Activated naive CD4-positive, alpha-beta T cell treated with anti-CD3 and anti-CD28 coated beads, Interleukin-2, amount 50 U/mL, for 72 hours (primary cell): ENCODE results near the gene WDR82. TPM values are rescaled to one million over a fixed set of nuclear protein-coding genes. Genes with fewer than 3 reads are reported as not detected.

Experiments
- ATAC-seq, 2 donors: fragments of 150-1000 bp; cut with Tn5 transposase; 2 replicates each; pipeline ENCODE4 v1.10.0; 2021; ENCODE audit warnings: mild to moderate bottlenecking in 2 of 2, moderate library complexity in 2 of 2
- DNase-seq, 2 donors: peaks; one replicate each; pipeline ENCODE4 v3.0.0; 2021 to 2022; ENCODE audit warnings: low spot score in 2 of 2
- H3K27ac Mint-ChIP-seq, 2 donors: one replicate each; pipeline ENCODE4 v1.8.0; 2022; ENCODE audit warnings: mild to moderate bottlenecking in 2 of 2, mixed read lengths in 2 of 2
- H3K36me3 Mint-ChIP-seq, 2 donors: one replicate each; pipeline ENCODE4 v1.8.0; 2022; ENCODE audit warnings: mixed read lengths in 2 of 2
- H3K9me3 Mint-ChIP-seq, 2 donors: one replicate each; pipeline ENCODE4 v1.8.0; 2022; ENCODE audit warnings: mixed read lengths in 2 of 2
- total RNA-seq, 2 donors: library from RNA; stranded (reverse); gene quantifications; one replicate each; pipeline ENCODE4 v1.2.3, GENCODE V29; 2022

WDR82 gene
- total RNA-seq, 2 donors from 2014 or later = 96.6 to 129 TPM

GRCh38 chr3:52253314-52254304 lies 24.8 kb downstream of the WDR82 start:
- peak overlapping the region; percentile 91 to 99 for H3K27ac Mint-ChIP-seq
- H3K9me3 Mint-ChIP-seq = no peaks in the 10 kb centered on the region
- H3K36me3 Mint-ChIP-seq = peaks cover 22 to 59% of the 10 kb centered on the region in 2 donors
- peak; percentile 90 to 94 for ATAC-seq
- peak; percentile 69 to 87 for DNase-seq

DNA sequence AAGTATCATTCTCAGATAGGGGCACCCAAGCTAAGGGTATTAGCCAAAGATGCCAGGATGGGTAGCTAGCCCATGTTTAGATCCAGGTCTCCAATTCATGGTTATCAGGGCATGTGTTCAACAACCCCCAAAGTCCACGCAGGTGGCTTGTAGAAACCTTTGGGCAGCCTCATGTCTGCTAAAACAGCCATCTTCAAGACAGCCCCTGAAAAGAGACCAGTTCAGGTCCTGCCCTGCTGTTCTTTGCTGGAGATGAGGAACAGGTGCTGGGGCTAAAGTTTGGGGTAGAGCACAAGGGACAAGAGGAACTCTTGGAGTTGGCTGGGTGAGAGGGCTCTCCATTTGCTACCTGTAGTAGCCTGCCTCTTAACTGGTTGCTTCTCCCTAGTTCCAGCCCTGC lies 28.3 kb downstream of the WDR82 start:
- DNase-seq = no peak
- Mint-ChIP-seq H3K36me3 (peaks cover 15 to 51% of the 10 kb centered on the region in 2 donors), H3K27ac (peak overlapping the region; percentile 76 to 86), H3K9me3 (no peaks in the 10 kb centered on the region)
- ATAC-seq = no peak

GRCh38 chr3:52249683-52250082 lies 28.8 kb downstream of the WDR82 start:
- ATAC-seq (no peak), DNase-seq (no peak)
- Mint-ChIP-seq H3K36me3 (peaks cover 15 to 49% of the 10 kb centered on the region in 2 donors), H3K27ac (peak overlapping the region; percentile 76 to 86), H3K9me3 (no peaks in the 10 kb centered on the region)

- H3K36me3 Mint-ChIP-seq = peaks cover 15 to 53% of the 10 kb centered on the region in 2 donors
- peak overlapping the region; percentile 76 to 86 for H3K27ac Mint-ChIP-seq
- no peak for ATAC-seq
- no peaks in the 10 kb centered on the region for H3K9me3 Mint-ChIP-seq
- DNase-seq = no peak
Observed at GRCh38 chr3:52248816-52249547, 29.5 kb downstream of the WDR82 start.

DNA sequence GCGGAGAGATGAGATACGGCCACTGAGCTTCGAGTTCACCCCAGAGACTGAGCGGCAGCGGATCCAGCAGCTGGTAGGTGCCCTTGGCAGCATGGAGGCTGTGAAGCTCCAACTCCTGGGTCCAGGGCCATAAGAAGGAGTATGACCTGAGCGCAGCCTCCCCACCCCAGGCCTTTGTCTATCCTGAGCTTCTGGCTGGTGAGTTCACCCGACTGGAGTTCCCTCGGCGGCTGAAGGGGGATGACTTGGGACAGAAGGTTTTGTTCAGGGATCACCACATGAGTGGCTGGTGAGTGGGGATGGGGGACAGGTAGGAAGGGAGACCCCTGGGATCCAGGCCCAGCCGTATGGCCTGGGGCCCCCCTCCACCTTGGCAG lies 30.3 kb downstream of the WDR82 start:
- DNase-seq (no peak), ATAC-seq (no peak)
- Mint-ChIP-seq H3K9me3 (no peaks in the 10 kb centered on the region), H3K36me3 (peaks cover 13 to 53% of the 10 kb centered on the region in 2 donors), H3K27ac (peak overlapping the region; percentile 76 to 86)

DNA sequence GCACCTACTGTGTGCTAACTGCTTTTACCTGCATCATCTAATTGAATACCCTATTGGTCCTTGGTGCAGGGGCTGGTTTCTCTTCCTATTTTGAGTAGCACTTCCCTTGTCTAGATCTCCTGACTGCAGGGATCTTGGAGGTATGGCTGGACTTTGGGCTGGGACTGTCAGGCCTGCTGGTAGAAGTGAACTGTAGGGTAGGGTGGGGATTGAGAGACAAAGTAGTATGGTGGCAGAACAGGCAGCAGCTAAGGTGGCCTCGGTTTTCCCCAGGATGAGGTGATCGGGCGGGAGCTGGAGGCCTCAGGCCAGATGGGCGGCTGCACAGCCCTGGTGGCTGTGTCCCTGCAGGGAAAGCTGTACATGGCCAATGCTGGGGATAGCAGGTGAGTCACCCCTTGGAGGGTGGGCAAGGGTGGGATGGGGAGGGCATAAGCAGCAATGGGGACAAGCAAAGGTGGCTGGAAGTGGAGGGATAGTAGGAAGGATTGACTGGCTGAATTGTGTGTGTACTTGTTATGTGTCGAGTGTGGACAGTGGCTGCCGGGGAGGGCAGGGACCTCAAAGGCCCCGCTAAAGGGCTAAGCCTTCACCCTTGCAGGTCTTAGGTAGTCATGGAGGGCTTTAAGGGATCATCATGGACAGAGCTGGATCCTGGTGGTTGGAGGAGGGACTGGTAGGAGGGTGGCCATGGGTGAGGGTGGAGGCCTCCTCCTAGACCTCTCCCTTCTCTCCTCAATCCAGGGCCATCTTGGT lies 30.9 kb downstream of the WDR82 start:
- DNase-seq (no peak), ATAC-seq (no peak)
- H3K9me3 Mint-ChIP-seq = no peaks in the 10 kb centered on the region
- H3K36me3 Mint-ChIP-seq = peaks cover 10 to 50% of the 10 kb centered on the region in 2 donors
- peak overlapping the region; percentile 86 to 97 for H3K27ac Mint-ChIP-seq

DNA sequence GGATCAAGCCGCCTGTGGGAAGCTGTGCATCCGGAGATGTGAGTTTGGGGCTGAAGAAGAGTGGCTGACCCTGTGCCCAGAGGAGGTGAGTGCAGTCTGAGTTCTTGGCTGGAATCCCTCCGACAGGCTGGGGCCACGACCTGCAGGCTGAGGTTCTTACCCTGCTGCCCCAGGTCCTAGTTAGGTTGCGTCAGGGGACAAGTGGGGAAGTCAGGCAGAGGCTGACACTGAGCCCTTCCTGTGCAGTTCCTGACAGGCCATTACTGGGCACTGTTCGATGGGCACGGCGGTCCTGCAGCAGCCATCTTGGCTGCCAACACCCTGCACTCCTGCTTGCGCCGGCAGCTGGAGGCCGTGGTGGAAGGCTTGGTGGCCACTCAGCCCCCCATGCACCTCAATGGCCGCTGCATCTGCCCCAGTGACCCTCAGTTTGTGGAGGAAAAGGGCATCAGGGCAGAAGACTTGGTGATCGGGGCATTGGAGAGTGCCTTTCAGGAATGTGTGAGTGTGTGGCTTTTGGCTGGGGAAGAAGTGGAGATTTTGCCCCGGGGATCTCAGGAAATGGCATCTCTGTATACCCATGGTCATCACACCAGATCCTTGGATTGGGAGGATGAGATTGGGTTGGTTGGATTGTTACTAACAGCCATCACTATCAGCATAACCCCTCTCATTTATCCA lies 31.6 kb downstream of the WDR82 start:
- ATAC-seq (peak in 1 of 2 donors; percentile 6), DNase-seq (no peak)
- Mint-ChIP-seq H3K27ac (peak overlapping the region; percentile 86 to 97), H3K36me3 (peaks cover 10 to 47% of the 10 kb centered on the region in 2 donors), H3K9me3 (no peaks in the 10 kb centered on the region)

DNA sequence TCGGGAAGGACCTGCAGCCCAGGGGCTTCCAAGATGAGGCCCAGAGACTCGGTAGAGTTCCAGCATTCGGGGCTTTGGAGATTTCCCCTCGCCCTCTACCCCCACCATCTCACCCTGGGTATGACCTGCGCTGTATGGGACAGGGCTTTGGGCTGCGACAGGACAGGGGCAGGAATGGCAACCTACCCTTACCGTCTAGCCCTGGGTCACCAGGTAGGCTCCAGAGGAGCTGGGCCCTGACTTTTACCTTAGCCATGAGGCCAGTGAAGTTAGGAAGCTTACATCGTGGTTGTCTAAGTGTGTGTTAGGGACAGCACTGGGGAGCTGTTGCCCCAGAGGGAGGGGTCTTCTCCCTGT lies 32.2 kb downstream of the WDR82 start:
- peak; percentile 4 to 14 for ATAC-seq
- no peaks in the 10 kb centered on the region for H3K9me3 Mint-ChIP-seq
- no peak for DNase-seq
- H3K36me3 Mint-ChIP-seq = peaks cover 10 to 48% of the 10 kb centered on the region in 2 donors
- peak overlapping the region; percentile 86 to 97 for H3K27ac Mint-ChIP-seq

- peaks cover 10 to 53% of the 10 kb centered on the region in 2 donors for H3K36me3 Mint-ChIP-seq
Observed at GRCh38 chr3:52245322-52246263, 32.9 kb downstream of the WDR82 start, which contains the start of gene PPM1M. Gene PPM1M (plus strand): TSS chr3:52245759. CDS start chr3:52245825, 66 bp downstream.

DNA sequence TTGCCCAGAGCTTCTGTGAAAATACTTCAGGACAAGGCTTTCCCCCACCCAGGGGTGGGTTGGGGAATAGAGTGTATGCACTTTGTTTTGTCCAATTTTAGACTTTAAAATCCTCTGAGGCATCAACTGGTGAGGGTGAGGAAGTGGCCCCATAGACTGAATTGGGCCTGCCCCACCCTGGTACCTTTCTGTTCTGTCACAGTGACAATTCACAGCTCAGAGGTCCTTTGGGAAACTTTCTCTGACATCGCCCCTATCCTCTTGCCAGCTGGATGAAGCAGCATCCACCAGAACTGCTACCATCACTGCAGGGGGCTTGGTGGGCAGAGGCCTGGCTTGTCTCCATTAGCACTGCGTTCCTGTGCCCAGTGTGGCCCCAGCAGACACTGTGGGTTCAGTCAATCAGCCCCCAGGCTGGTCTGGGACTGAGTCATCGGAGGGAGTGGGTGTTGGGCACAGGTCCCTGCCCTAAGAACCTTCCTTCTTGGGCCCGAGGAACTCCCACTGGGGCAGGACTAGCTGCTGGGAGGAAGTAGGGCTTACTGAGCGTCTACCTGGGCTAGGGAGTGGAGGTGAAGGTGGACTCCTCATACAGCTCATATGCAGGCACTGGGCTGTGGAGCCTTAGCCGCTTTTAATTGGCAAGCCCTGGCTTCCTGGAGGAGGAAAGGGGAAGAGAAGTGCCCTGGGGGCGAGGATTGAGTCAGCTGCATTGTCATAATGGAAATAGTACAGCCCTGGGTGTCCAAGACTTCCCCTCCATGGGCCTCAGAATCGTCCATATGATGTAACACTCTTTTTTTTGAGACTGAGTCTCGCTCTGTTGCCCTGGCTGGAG lies 34.4 kb downstream of the WDR82 start:
- Mint-ChIP-seq H3K9me3 (no peaks in the 10 kb centered on the region), H3K36me3 (peaks cover 18 to 67% of the 10 kb centered on the region in 2 donors), H3K27ac (peak overlapping the region; percentile 86 to 88)
- ATAC-seq (peak; percentile 29 to 55), DNase-seq (no peak)

More at GRCh38 chr3:52245322-52246263, 32.9 kb downstream of the WDR82 start, which contains the start of gene PPM1M:
- Mint-ChIP-seq H3K27ac (peak within 1 kb of the TSS; percentile 88 to 97), H3K9me3 (no peaks in the 10 kb centered on the region)
- ATAC-seq (peak; percentile 32 to 37), DNase-seq (peak in 1 of 2 donors; percentile 53)

- H3K9me3 Mint-ChIP-seq = no peaks in the 10 kb centered on the region
- DNase-seq (no peak), ATAC-seq (no peak)
- H3K27ac Mint-ChIP-seq = peak overlapping the region; percentile 38 to 50
- H3K36me3 Mint-ChIP-seq = peaks cover 22 to 52% of the 10 kb centered on the region in 2 donors
Observed at GRCh38 chr3:52242039-52242438, 36.4 kb downstream of the WDR82 start.

DNA sequence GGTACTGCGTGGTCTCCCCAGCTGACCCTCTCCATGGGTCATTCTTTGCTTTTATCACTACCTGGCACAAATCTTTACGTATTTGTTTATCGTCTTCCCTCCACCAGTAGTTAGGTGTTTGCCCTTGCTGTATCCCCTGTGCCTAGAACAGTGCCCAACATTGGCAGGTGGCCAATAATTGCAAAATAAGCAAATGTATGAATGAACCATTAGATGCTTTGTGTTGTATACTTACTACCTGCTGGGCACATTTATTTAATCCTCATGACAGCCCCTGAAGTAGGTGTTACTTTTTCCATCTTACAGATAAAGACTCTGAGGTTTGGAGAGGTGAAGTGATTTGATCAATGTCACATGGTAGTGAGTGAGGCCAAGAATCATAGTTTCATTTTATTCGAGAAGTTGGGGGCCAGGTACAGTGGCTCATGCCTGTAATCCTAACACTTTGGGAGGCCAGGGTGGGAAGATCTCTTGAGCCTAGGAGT lies 37.5 kb downstream of the WDR82 start:
- H3K36me3 Mint-ChIP-seq = peaks cover 14 to 48% of the 10 kb centered on the region in 2 donors
- ATAC-seq = peak; percentile 4 to 25
- no peak for DNase-seq
- H3K27ac Mint-ChIP-seq = peak overlapping the region; percentile 94 to 99
- no peaks in the 10 kb centered on the region for H3K9me3 Mint-ChIP-seq

- Mint-ChIP-seq H3K27ac (peak overlapping the region; percentile 94 to 99), H3K9me3 (no peaks in the 10 kb centered on the region), H3K36me3 (peaks cover 14 to 48% of the 10 kb centered on the region in 2 donors)
- ATAC-seq (peak; percentile 39 to 55), DNase-seq (peak; percentile 58 to 74)
Observed at GRCh38 chr3:52240059-52240885, 38.2 kb downstream of the WDR82 start.
